Keratinocyte (primary cell): ENCODE data around the gene LDLRAD4.

Source experiments
- CTCF ChIP-seq, 3 experiments: IDR thresholded peaks in 1 of 3; conservative IDR thresholded peaks in 1 of 3; optimal IDR thresholded peaks in 1 of 3; 2 replicates in 2 of 3; 3 replicates in 1 of 3; pipeline versions ENCODE3 to v1.5.1; 2011; ENCODE audit warnings: low read length in 3 of 3, mild to moderate bottlenecking in 3 of 3, moderate library complexity in 2 of 3, control low read depth in 1 of 3, inconsistent platforms in 1 of 3; ENCODE audit not compliant: insufficient read depth in 2 of 3; ENCODE audit errors: extremely low read depth in 1 of 3
- EZH2 ChIP-seq: IDR thresholded peaks from one replicate; pipeline ENCODE4 v1.6.1; 2012; ENCODE audit warnings: inconsistent platforms, mild to moderate bottlenecking, low read length, moderate library complexity

- TF ChIP-seq CTCF (optimal IDR thresholded peaks at IDR 0.05 in 1 of 3, IDR thresholded peaks at IDR 0.05 in 1 of 3, conservative IDR thresholded peaks at IDR 0.05 in 1 of 3; ENCODE audit: extremely low read depth in 1 of 3, insufficient read depth in 2 of 3, low read length in 3 of 3): no peak
- no peak for TF ChIP-seq EZH2
Measured at GRCh38 chr18:13335903-13336302, 117.3 kb downstream of the LDLRAD4 start.
